Measurements from ENCODE around the gene SPATA16. TPM values are rescaled to one million over a fixed set of nuclear protein-coding genes. Genes with fewer than 3 reads are reported as not detected.

The SPATA16 gene
- total and polyA plus RNA-seq, 2 of the 13 experiments (the other 11 are each of a cell fraction or from before 2014, with no cell fraction given): not detected

GRCh38 chr3:172892158-172892557, 248.9 kb downstream of the SPATA16 start:
- no peaks in the 10 kb centered on the region for H3K36me3 ChIP-seq (replicated peaks in 1 of 2; ENCODE audit: control insufficient read depth in 1 of 2, insufficient read depth in 2 of 2, low read length in 2 of 2)
- CTCF ChIA-PET (ENCODE audit: low intra/inter-chr PET ratio, low total read pairs): no interaction called here
- no peak for FAIRE-seq
- H3K9ac ChIP-seq (ENCODE audit: insufficient read depth, low read depth, low read length): no peak overlapping the region
- WGBS (ENCODE audit: low lambda C conversion rate): 0% methylated on average over 2 of the region's 2 CpGs
- no peaks in the 10 kb centered on the region for H3K4me1 ChIP-seq (ENCODE audit: insufficient read depth, low read length)
- no peak overlapping the region for H2AFZ ChIP-seq (ENCODE audit: low read length)
- POLR2A ChIA-PET: no interaction called here
- no TSS peak for BruUV-seq (replicated peaks)
- in situ Hi-C loops (cut with HindIII; ENCODE audit: extremely low pct_ligation_motif_present, low pct_unique_long_range_greater_than_20kb) (no loop called here), intact Hi-C loops (cut with micrococcal nuclease; ENCODE audit: unreplicated experiment) (no loop called here)
- H3K27me3 ChIP-seq (ENCODE audit: control insufficient read depth in 1 of 2, insufficient read depth in 2 of 2, low read length in 2 of 2): no peaks in the 10 kb centered on the region
- H3K27ac ChIP-seq (ENCODE audit: extremely low read length, insufficient read depth, low read length): no peak overlapping the region
- H4K20me1 ChIP-seq (ENCODE audit: insufficient read depth, low read length): no peaks in the 10 kb centered on the region
- no peak overlapping the region for H3K4me2 ChIP-seq (ENCODE audit: low read depth, low read length)
- no peak overlapping the region for H3K4me3 ChIP-seq (replicated peaks in 1 of 3; ENCODE audit: insufficient read depth in 1 of 3, low read depth in 2 of 3, low read length in 3 of 3)
- no peaks in the 10 kb centered on the region for H3K9me3 ChIP-seq (ENCODE audit: low read length)
- no peaks in the 10 kb centered on the region for H3K79me2 ChIP-seq (ENCODE audit: insufficient read depth, low read length)
- no peak for DNase-seq (ENCODE audit: low spot score)
- ATAC-seq: no peak
- TF ChIP-seq ZNF142 (CRISPR knock-in tag; IDR thresholded peaks at IDR 0.05): no peak
- TF ChIP-seq SSRP1 (CRISPR knock-in tag; IDR thresholded peaks at IDR 0.05): no peak
- TF ChIP-seq ZMAT3 (CRISPR knock-in tag; conservative IDR thresholded peaks at IDR 0.05): no peak
- TF ChIP-seq ZNF614 (CRISPR knock-in tag; IDR thresholded peaks at IDR 0.05; ENCODE audit: borderline replicate concordance): no peak
- TF ChIP-seq TCF7L2 (IDR thresholded peaks at IDR 0.05; ENCODE audit: low read depth, low read length): no peak
- no peak for TF ChIP-seq GABPB1 (CRISPR knock-in tag; IDR thresholded peaks at IDR 0.05)
- TF ChIP-seq ZNF646 (CRISPR knock-in tag; IDR thresholded peaks at IDR 0.05): no peak
- no peak for TF ChIP-seq ZMAT5 (CRISPR knock-in tag; IDR thresholded peaks at IDR 0.05; ENCODE audit: borderline replicate concordance, low read depth)
- no peak for TF ChIP-seq ZBTB21 (CRISPR knock-in tag; IDR thresholded peaks at IDR 0.05)
- TF ChIP-seq ZFAT (CRISPR knock-in tag; conservative IDR thresholded peaks at IDR 0.05): no peak
- no peak for TF ChIP-seq SMAD9 (CRISPR knock-in tag; IDR thresholded peaks at IDR 0.05)
- TF ChIP-seq ZNF510 (CRISPR knock-in tag; IDR thresholded peaks at IDR 0.05; ENCODE audit: low read depth): no peak
- no peak for TF ChIP-seq CREB3 (CRISPR knock-in tag; IDR thresholded peaks at IDR 0.05)
